ENCODE measurements around the gene NCAM1.

DNA sequence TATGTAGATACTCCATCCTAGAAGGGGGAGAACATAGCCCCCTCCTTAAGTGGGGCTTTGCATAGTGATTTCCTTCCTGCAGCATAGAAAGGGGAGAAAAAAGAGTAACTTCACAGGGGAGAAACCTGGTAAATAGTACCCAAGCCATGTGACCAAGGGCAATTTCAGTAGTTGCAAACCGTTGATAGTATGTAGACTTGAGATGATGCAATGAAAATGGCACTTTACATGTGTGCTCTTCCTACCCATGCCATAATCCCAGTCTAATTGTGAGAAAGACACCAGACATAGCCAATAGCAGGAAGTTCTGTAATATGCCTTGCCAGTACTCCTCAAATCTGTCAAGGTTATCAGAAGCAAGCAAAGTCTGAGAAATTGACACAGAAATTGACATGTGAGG is 104.1 kb downstream of the NCAM1 start:
- TF ChIP-seq YY1 (IDR thresholded peaks at IDR 0.05; ENCODE audit: insufficient read depth, insufficient read length) = no peak
- no peak for TF ChIP-seq ZNF274 (IDR thresholded peaks at IDR 0.05; ENCODE audit: low read depth, low read length)
